NCI-H2171 (cell line): Measurements from ENCODE around the gene MYPOP.

Source experiments
- DNase-seq: peaks from one replicate; lab custom pipeline; 2025; lab: John Stamatoyannopoulos, UW

The MYPOP gene

GRCh38 chr19:45863840-45864628 is 38.4 kb downstream of the MYPOP start, which contains the start of gene FOXA3:
Gene FOXA3, plus strand, starts transcription at chr19:45864326. Its CDS starts 131 bp downstream, at chr19:45864457.
- no peak for DNase-seq

GRCh38 chr19:45863335-45863839 is 39.0 kb downstream of the MYPOP start:
- no peak for DNase-seq

GRCh38 chr19:45862564-45863334 is 39.7 kb downstream of the MYPOP start, which contains the start of gene SYMPK:
Gene SYMPK, minus strand, starts transcription at chr19:45863147. Its CDS starts 8,652 bp downstream, at chr19:45854495.
- peak; percentile 97 for DNase-seq

GRCh38 chr19:45862271-45862563 is 40.2 kb downstream of the MYPOP start:
- DNase-seq, result no peak

- no peak for DNase-seq
These were observed 41.8 kb downstream of the MYPOP start for GRCh38 chr19:45860359-45861259.

GRCh38 chr19:45854167-45854778 is 48.1 kb downstream of the MYPOP start:
- DNase-seq, result no peak

- no peak for DNase-seq
These were observed 49.4 kb downstream of the MYPOP start for GRCh38 chr19:45852983-45853382.

GRCh38 chr19:45852145-45852750 is 50.2 kb downstream of the MYPOP start:
- no peak for DNase-seq

GRCh38 chr19:45848922-45849321 is 53.5 kb downstream of the MYPOP start:
- no peak for DNase-seq

GRCh38 chr19:45847663-45848062 is 54.8 kb downstream of the MYPOP start:
- no peak for DNase-seq

- DNase-seq, result no peak
These were observed 60.2 kb downstream of the MYPOP start for GRCh38 chr19:45842198-45842597.
